NCI-H1048 (cell line): ENCODE data around the gene MLKL.
"Not testable (repeated sequence)": the region's sequence is repeated elsewhere in the genome, so short reads cannot be mapped to it uniquely, and the experiment has no call there.

ENCODE experiments used
- DNase-seq: peaks from one replicate; lab custom pipeline; 2025; lab: John Stamatoyannopoulos, UW

The MLKL gene

DNA sequence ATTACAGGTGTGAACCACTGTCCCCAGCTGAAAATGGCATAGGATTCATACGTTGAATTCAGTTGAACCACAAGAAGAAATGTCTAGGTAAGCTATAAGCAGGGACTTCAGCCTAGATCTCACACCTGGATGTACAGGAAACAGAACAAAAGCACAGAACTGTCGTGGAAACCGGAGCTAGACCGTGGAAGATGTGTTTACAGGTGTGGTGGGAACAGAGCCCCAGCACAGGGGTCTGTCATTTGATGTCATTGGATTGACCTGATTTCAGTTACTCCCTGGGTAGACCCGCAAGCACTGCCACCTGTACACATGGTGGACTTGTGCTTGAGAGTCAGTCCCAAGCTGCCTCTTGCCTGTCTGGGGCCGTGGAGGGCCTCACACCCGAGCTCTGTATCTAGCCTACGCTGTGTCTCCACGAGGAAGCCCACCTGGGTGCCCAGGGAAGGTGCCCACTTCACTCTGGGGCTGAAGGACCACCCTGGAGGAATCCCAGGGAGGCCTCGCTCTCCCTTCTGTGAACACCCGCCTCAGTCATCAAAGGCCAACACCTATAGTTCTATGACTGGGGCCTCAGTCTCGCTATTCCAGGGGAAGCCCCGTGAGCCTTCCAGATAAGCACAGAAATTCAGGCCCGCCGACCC, 32.2 kb upstream of the MLKL start:
- DNase-seq: no peak

DNA sequence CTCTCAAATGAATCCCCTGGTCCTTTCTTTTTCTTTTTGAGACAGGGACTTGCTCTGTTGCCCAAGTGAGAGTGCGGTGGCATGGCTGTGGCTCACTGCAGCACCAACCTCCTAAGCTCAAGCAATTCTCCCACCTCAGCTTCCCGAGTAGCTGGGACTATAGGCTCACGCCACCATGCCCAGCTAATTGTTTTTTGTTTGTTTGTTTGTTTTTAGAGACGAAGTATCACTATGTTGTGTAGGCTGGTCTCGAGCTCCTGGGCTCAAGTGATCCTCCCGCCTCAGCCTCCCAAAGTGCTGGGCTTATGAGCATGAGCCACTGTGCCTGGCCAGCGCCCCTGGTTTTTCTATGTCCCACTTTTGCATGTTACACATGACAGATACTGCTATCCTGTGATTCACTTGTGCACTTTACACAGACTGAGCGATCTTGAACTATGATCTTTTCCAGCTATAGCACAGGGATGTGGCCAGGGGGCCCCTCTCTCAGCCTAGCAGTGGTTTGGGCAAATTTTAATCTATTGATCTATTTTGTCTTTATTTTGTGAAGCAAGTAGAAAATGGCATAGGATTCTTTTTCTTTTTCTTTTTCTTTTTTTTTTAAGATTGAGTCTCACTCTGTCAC, 31.3 kb upstream of the MLKL start:
- no peak for DNase-seq

DNA sequence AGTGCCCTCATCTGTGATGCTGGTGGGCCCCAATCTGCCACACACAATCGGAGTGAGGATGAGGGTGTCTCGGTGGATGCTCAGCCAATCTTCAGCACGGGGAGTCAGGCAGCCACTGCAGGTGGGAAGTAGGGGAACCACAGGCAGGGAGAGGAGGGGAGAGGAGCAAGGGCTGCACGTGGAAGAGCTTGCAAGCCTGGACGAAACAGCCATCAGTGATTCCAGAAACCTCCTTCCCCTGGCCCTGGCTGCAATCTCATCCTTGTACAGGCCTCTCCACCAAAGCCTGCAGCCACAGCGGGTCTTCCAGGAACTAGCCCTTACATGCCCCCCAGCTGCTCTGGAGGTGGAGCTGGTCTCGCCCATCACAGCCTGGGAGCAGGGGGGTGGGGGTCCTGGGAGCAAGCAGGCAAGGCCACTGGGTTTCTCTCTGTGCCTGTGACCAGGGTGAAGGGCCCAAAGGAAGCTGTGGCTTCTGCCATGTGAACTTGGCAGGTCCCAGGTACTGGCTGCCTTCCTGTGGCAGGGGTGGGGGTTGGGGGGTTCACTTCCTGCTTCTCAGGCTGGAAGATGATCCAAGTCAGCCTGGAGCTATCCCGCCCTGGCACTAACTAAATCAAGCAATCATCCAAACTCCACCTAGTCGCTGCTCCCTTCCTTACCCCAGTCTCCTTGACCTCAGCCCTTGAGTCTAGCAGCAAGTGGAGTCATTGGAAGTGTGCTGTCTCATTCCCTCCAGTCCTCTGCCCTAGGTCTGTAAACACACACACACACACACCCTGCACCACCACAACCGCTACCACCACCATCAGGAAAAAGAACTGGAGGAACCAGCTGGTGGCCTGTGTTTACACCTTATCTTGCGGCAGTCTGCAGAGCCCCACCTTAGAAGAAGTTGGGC, 29.4 kb upstream of the MLKL start:
- no peak for DNase-seq

- DNase-seq: no peak
Measured at GRCh38 chr16:74727903-74728302, 27.2 kb upstream of the MLKL start.

- no peak for DNase-seq
Measured at GRCh38 chr16:74726716-74727115, 26.1 kb upstream of the MLKL start.

DNA sequence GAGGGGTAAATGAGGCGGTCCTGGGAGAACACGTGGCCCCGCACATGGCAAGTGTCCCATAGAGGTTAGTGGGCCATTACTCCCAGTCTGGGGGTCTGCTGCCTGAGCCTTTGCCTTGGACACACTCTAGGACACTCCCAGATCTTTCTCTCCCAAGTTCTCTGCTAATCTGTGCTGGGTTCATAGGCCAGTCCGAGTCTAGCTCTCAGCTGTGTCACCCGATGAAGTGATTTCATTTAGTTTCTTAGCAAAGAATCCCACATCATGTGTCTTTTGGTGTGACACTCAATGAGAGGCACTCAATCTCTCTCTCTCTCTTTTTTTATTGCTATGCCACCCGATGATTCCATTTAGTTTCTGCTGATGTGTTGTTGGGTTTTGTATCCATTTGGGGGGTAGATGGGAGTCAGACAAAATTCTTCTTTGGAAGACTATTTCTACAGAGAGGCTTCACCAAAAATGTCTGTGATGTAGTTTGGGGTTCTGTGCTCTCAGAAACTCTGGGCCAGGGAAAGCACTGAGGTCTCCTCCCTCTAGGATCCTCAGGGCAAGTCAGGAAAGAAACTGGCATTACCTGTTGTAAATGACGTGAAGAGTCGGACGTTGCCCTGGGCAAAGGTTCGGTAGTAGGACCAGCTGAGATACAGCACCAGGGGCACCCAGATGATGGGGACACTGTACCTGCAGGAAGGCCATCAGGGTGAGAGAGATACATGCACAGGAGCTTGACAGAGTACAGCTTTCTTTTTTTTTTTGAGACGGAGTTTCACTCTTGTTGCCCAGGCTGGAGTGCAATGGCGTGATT, 25.2 kb upstream of the MLKL start:
- DNase-seq: no peak

GRCh38 chr16:74724820-74725549, 24.3 kb upstream of the MLKL start:
- DNase-seq: no peak

DNA sequence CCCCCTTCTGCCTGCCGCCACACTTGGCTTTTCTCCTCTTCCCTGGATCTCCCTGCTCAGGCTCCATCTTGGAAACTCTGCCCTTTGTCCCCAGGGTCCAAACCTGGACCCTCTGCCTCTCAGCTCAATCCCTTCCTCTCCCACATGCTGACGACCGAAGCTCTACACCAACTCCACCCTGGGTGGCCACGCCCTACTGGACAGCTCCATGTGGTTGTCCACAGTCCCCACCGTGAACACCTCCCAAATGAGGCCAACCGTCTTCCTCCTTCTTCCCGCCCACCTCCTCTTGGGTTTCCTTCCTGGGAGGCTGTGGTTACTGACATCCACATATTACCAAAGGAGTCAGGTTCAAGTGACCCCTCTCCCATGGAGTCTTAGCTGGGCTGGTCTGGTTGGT, 22.6 kb upstream of the MLKL start:
- DNase-seq: no peak

DNA sequence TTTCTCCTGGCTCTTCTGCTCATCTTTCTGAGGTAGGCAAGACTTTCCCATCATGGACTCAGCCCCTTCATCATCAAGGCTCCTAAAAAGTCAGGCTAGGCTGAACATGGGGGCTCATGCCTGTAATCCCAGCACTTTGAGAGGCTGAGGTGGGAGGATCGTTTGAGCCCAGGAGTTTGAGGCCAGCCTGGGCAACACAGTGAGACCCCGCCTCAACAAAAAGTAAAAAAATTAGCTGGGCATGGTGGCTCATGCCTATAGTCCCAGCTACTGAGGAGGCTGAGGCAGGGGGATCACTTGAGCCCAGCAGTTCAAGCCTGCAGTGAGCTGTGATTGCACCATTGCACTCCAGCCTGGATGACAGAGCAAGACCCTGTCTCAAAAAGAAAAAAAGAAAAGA, 21.5 kb upstream of the MLKL start:
- not testable (repeated sequence) for DNase-seq

DNA sequence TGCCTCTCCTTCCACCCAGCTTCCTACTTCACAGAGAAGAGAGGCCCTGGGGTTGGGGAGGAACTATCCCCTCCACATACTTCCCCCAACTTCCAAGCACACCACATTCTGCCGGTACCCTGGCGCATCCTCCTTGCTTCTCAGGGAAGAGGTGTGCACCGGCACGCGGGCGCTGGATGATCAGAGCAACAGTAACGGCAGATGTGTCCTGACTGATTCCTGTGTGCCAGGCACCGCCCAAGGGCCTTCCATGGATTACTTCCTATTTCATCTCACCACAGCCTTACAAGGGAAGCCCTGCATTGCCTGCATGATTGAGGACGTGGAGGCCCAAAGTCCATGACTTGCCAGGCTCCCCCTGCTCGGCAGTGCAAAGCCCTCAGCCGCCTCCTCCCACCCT, 21.1 kb upstream of the MLKL start:
- no peak for DNase-seq

- DNase-seq: no peak
Measured at GRCh38 chr16:74720579-74720978, 19.9 kb upstream of the MLKL start.

- DNase-seq: no peak
Measured at GRCh38 chr16:74718741-74719610, 18.3 kb upstream of the MLKL start.

DNA sequence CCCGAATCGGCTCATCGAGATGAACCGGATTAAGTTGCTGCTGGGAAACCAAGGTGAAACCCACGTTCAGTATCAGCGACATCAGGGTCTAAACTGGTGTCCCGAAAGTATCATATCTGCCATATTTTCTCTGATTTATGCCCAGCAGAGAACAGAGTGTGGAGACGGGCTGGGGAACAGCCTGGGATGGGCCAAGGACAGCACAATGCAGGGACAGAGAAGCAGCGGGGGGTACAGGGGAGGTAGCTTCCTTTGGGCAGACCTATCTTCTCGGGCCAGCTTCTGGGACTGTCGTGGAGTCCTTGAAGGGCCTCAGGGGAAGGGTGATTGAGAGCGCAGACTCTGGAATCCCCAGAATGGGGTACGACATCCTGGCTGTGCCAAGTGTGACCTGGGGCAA, 17.5 kb upstream of the MLKL start:
- DNase-seq: no peak

DNA sequence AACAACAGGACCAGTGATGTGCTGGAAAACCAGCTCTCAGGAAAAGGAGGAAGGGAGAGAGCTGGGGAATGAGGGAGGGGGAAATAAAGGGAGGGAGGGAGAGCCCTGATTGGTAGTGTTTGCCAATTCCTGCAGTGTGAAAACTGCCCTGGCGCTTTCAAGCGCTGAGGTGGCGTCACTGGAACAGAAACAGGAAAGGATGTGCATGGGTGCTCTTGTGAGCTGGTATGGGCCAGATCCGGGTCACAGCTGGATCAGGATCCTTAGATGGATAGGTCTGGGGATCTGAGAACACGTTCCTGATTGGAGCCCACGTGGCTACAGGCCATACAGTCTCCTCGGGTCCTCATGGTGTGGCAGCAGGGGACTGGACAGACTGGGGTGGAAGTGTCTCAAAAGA, 16.7 kb upstream of the MLKL start:
- DNase-seq: no peak

GRCh38 chr16:74716355-74716754, 15.7 kb upstream of the MLKL start:
- DNase-seq: no peak

DNA sequence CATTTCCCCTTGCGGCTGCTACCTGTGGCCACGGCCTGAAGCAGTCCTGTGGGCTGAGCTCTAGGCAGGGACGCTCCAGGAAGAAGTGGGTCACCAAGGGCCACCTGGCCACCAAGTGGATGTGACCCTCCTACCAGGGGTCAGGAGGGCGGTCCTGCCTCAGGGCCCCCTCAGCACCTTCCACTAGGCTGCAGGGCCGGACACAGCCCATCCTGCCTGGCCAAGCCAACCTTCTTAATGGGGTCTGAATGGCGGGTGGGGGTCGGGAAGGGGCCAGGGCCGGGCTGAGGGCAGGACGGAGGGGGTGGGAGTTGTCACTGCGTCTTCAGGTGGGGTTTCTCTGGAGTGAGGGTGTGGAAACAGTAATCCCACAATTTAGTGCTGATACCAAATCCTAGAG, 13.2 kb upstream of the MLKL start:
- no peak for DNase-seq

- no peak for DNase-seq
Measured at GRCh38 chr16:74713325-74713724, 12.7 kb upstream of the MLKL start.

- DNase-seq: no peak
Measured at GRCh38 chr16:74711938-74712337, 11.3 kb upstream of the MLKL start.

- no peak for DNase-seq
Measured at GRCh38 chr16:74710401-74710800, 9.7 kb upstream of the MLKL start.

DNA sequence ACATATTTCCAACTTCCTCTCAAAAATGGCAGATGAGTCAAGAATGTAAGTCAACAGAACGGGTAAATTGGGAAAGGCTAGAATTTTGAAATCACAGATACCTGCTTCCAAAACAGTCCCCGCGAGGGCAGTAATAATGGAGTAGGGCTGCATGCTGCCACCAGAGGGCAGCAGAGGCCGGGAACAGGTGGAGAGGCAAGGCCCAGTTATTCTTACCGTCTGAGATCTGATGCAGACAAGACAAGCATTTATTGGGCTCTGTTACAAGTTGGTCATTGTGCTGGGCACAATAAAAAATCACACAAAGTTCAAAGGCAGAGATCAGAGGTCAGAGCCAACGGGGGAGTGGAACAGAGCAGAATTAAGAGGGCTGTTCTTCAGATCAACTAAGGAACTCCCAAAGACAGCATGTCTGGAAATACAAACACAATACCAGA, 8.8 kb upstream of the MLKL start:
- DNase-seq: no peak

- no peak for DNase-seq
Measured at GRCh38 chr16:74700116-74700437, 585 bp downstream of the MLKL start.
